H1 (cell line): ENCODE data around the gene R3HCC1L. TPM values are rescaled to one million over a fixed set of nuclear protein-coding genes. Genes with fewer than 3 reads are reported as not detected.

Source experiments
- CTCF ChIA-PET: fragments of 300-600 bp; sonication (Branson Sonifier 250); formaldehyde crosslinking; loops from one replicate; lab custom pipeline; 2021; ENCODE audit not compliant: partially characterized antibody; lab: Charles Lee
- POLR2A ChIA-PET: fragments of 300-600 bp; sonication (Branson Sonifier 250); formaldehyde crosslinking; loops from one replicate; lab custom pipeline; 2021; ENCODE audit warnings: inconsistent platforms; ENCODE audit not compliant: partially characterized antibody; lab: Charles Lee
- DNase-seq, 2 experiments: peaks; one replicate each; pipeline versions ENCODE4 v3.0.0 to v3.0.0-alpha.2; 2010 to 2022; ENCODE audit warnings: low spot score in 2 of 2, low read depth in 1 of 2, mixed read lengths in 1 of 2
- FAIRE-seq: peaks from 2 replicates; lab custom pipeline; 2011; peaks lifted over from hg19 to GRCh38; lab: Jason Lieb, UNC
- H2AFZ ChIP-seq: 2 replicates; pipeline ENCODE4 v1.8.1; 2012; ENCODE audit warnings: low read length, inconsistent platforms
- H2AK5ac ChIP-seq: 2 replicates; pipeline ENCODE4 v1.6.1; 2013; ENCODE audit warnings: low read depth, low read length
- H2BK120ac ChIP-seq: replicated peaks from 2 replicates; pipeline ENCODE3; 2013; ENCODE audit warnings: low read depth, low read length, inconsistent platforms
- H2BK12ac ChIP-seq: 2 replicates; pipeline ENCODE4 v1.6.1; 2013; ENCODE audit warnings: low read depth, low read length
- H2BK15ac ChIP-seq: 2 replicates; pipeline ENCODE4 v1.6.1; 2013; ENCODE audit warnings: low read length
- H2BK20ac ChIP-seq: 2 replicates; pipeline ENCODE4 v1.6.1; 2013; ENCODE audit warnings: low read length
- H2BK5ac ChIP-seq: 2 replicates; pipeline ENCODE4 v1.6.1; 2013; ENCODE audit warnings: low read depth, low read length
- H3K14ac ChIP-seq: 2 replicates; pipeline ENCODE4 v1.6.1; 2013; ENCODE audit warnings: inconsistent platforms; ENCODE audit not compliant: insufficient read length
- H3K18ac ChIP-seq: 2 replicates; pipeline ENCODE4 v1.6.1; 2013; ENCODE audit warnings: low read length; ENCODE audit errors: extremely low read depth
- H3K23ac ChIP-seq: 2 replicates; pipeline ENCODE4 v1.6.1; 2013; ENCODE audit warnings: inconsistent platforms; ENCODE audit not compliant: insufficient read length
- H3K23me2 ChIP-seq: 2 replicates; pipeline ENCODE4 v1.6.1; 2013; ENCODE audit warnings: low read depth, low read length
- H3K27ac ChIP-seq: 2 replicates; pipeline ENCODE4 v1.6.1; 2011; ENCODE audit warnings: low read depth, low read length, inconsistent platforms
- H3K27me3 ChIP-seq, 4 experiments: replicated peaks in 1 of 4; 1 replicate in 1 of 4; 2 replicates in 3 of 4; pipeline versions ENCODE4 v1.6.1 to v1.8.1; 2011 to 2013; ENCODE audit warnings: low read length in 3 of 4, mild to moderate bottlenecking in 3 of 4, inconsistent platforms in 2 of 4, mixed read lengths in 2 of 4, moderate library complexity in 1 of 4; ENCODE audit not compliant: control insufficient read depth in 3 of 4, insufficient read depth in 3 of 4; ENCODE audit errors: extremely low read depth in 1 of 4
- H3K36me3 ChIP-seq, 4 experiments: 2 replicates each; pipeline versions ENCODE4 v1.6.1 to v1.8.1; 2011 to 2013; ENCODE audit warnings: mild to moderate bottlenecking in 4 of 4, low read length in 3 of 4, moderate library complexity in 2 of 4, control low read depth in 1 of 4, inconsistent platforms in 1 of 4; ENCODE audit not compliant: insufficient read depth in 4 of 4, control insufficient read depth in 2 of 4
- H3K4ac ChIP-seq: replicated peaks from 2 replicates; pipeline ENCODE3; 2013; ENCODE audit warnings: low read length, low read depth, mixed read lengths, inconsistent platforms; ENCODE audit not compliant: insufficient read length
- H3K4me1 ChIP-seq, 4 experiments: replicated peaks in 1 of 4; 1 replicate in 1 of 4; 2 replicates in 3 of 4; pipeline versions ENCODE4 v1.6.1 to v1.8.1; 2011 to 2013; ENCODE audit warnings: low read length in 3 of 4, inconsistent platforms in 2 of 4, mixed read lengths in 1 of 4; ENCODE audit not compliant: insufficient read depth in 4 of 4, control insufficient read depth in 3 of 4
- H3K4me2 ChIP-seq, 2 experiments: 2 replicates each; pipeline versions ENCODE4 v1.6.1 to v1.8.1; 2011 to 2013; ENCODE audit warnings: low read depth in 2 of 2, low read length in 2 of 2, control low read depth in 1 of 2, inconsistent platforms in 1 of 2, mild to moderate bottlenecking in 1 of 2; ENCODE audit not compliant: insufficient read depth in 1 of 2
- H3K4me3 ChIP-seq, 4 experiments: fragments of 200-600, 300-600 bp in 1 of 4; sonication (generic), shearing (Covaris generic), sonication (Bioruptor Twin) in 1 of 4; 2 replicates each; pipeline versions ENCODE4 v1.5.1 to v1.8.1; 2011 to 2016; ENCODE audit warnings: low read length in 4 of 4, low read depth in 3 of 4, control low read depth in 2 of 4, inconsistent platforms in 2 of 4, mild to moderate bottlenecking in 2 of 4, mixed read lengths in 1 of 4, moderate library complexity in 1 of 4; ENCODE audit not compliant: insufficient read depth in 2 of 4; ENCODE audit errors: extremely low read depth in 1 of 4
- H3K56ac ChIP-seq: replicated peaks from 2 replicates; pipeline ENCODE3; 2013; ENCODE audit warnings: low read depth, mild to moderate bottlenecking, mixed read lengths, low read length, inconsistent platforms; ENCODE audit not compliant: insufficient read length
- H3K79me1 ChIP-seq: 2 replicates; pipeline ENCODE4 v1.6.1; 2013; ENCODE audit warnings: low read depth, low read length, control low read depth
- H3K79me2 ChIP-seq, 2 experiments: 2 replicates each; pipeline versions ENCODE4 v1.6.1 to v1.8.1; 2012 to 2013; ENCODE audit warnings: low read length in 2 of 2, mild to moderate bottlenecking in 2 of 2, inconsistent platforms in 1 of 2; ENCODE audit not compliant: insufficient read depth in 2 of 2, control insufficient read depth in 1 of 2
- H3K9ac ChIP-seq, 4 experiments: replicated peaks in 1 of 4; 1 replicate in 1 of 4; 2 replicates in 3 of 4; pipeline versions ENCODE4 v1.6.1 to v1.8.1; 2011 to 2013; ENCODE audit warnings: low read depth in 3 of 4, low read length in 3 of 4, control low read depth in 2 of 4, mild to moderate bottlenecking in 2 of 4, moderate library complexity in 2 of 4, inconsistent platforms in 1 of 4; ENCODE audit errors: extremely low read depth in 1 of 4
- H3K9me3 ChIP-seq, 2 experiments: 2 replicates each; pipeline versions ENCODE4 v1.6.1 to v1.8.1; 2012 to 2013; ENCODE audit warnings: mild to moderate bottlenecking in 2 of 2, moderate library complexity in 2 of 2, control low read depth in 1 of 2, inconsistent platforms in 1 of 2, low read depth in 1 of 2, low read length in 1 of 2, mixed read lengths in 1 of 2; ENCODE audit not compliant: insufficient read depth in 2 of 2
- H4K20me1 ChIP-seq, 2 experiments: replicated peaks in 1 of 2; 2 replicates each; pipeline versions ENCODE3 to v1.8.1; 2011 to 2013; ENCODE audit warnings: inconsistent platforms in 2 of 2, low read length in 2 of 2, mild to moderate bottlenecking in 1 of 2; ENCODE audit not compliant: insufficient read depth in 2 of 2, control insufficient read depth in 1 of 2
- H4K5ac ChIP-seq: 2 replicates; pipeline ENCODE4 v1.6.1; 2013; ENCODE audit warnings: low read length, low read depth, mixed read lengths, inconsistent platforms; ENCODE audit not compliant: insufficient read length
- H4K8ac ChIP-seq: 2 replicates; pipeline ENCODE4 v1.8.0; 2013; ENCODE audit warnings: mild to moderate bottlenecking, moderate library complexity, low read length, inconsistent platforms; ENCODE audit not compliant: insufficient read depth; ENCODE audit errors: extremely low read depth
- H4K91ac ChIP-seq: replicated peaks from 2 replicates; pipeline ENCODE3; 2013; ENCODE audit warnings: low read length, mixed read lengths, inconsistent platforms; ENCODE audit not compliant: insufficient read length
- CBX5 ChIP-seq: fragments of 300-800, 300-1000 bp; sonication (generic); IDR thresholded peaks from 2 replicates; pipeline ENCODE4 v1.7.1; 2016; ENCODE audit warnings: antibody characterized with exemption, low read length, low read depth
- EP300 ChIP-seq, 2 experiments: IDR thresholded peaks; 1 replicate in 1 of 2; 2 replicates in 1 of 2; pipeline ENCODE4 v1.6.1; 2011 to 2012; ENCODE audit warnings: low read depth in 2 of 2, low read length in 2 of 2, mild to moderate bottlenecking in 2 of 2, borderline replicate concordance in 1 of 2, inconsistent platforms in 1 of 2, moderate library complexity in 1 of 2
- GABPA ChIP-seq: IDR thresholded peaks from 2 replicates; pipeline ENCODE4 v1.6.1; 2011; ENCODE audit warnings: mild to moderate bottlenecking, low read length, moderate library complexity, borderline replicate concordance; ENCODE audit not compliant: insufficient read depth
- KDM5A ChIP-seq: fragments of 200-600 bp; IDR thresholded peaks from 2 replicates; pipeline ENCODE4 v1.7.1; 2012; ENCODE audit warnings: mild to moderate bottlenecking, low read length, inconsistent platforms, mixed read lengths
- MAFK ChIP-seq: IDR thresholded peaks from 2 replicates; pipeline ENCODE4 v1.6.1; 2012; ENCODE audit warnings: low read depth, mild to moderate bottlenecking, improper control_type of control experiment, low read length
- NRF1 ChIP-seq: IDR thresholded peaks from 2 replicates; pipeline ENCODE4 v1.6.1; 2011; ENCODE audit warnings: mild to moderate bottlenecking, low read depth, low read length, improper control_type of control experiment
- RNF2 ChIP-seq: fragments of 200-900, 300-1000 bp; sonication (generic); IDR thresholded peaks from 2 replicates; pipeline ENCODE4 v1.7.1; 2016; ENCODE audit warnings: borderline replicate concordance, low read depth, mild to moderate bottlenecking, antibody characterized with exemption, low read length; ENCODE audit not compliant: poor library complexity, severe bottlenecking; ENCODE audit errors: missing control alignments
- SAP30 ChIP-seq: fragments of 300-600 bp; sonication (generic); IDR thresholded peaks from 2 replicates; pipeline ENCODE4 v1.7.1; 2012; ENCODE audit warnings: low read length, moderate library complexity, mild to moderate bottlenecking, inconsistent platforms; ENCODE audit not compliant: insufficient read depth, insufficient replicate concordance
- SRF ChIP-seq: IDR thresholded peaks from 2 replicates; pipeline ENCODE4 v1.6.1; 2011; ENCODE audit warnings: mild to moderate bottlenecking, low read depth, low read length, moderate library complexity
- TBP ChIP-seq: IDR thresholded peaks from 2 replicates; pipeline ENCODE4 v1.6.1; 2011; ENCODE audit warnings: low read depth, low read length, improper control_type of control experiment
- YY1 ChIP-seq: IDR thresholded peaks from 2 replicates; pipeline ENCODE4 v1.6.1; 2011; ENCODE audit warnings: low read depth, mild to moderate bottlenecking, low read length
- ZNF274 ChIP-seq: IDR thresholded peaks from 2 replicates; pipeline ENCODE4 v1.7.0; 2012; ENCODE audit warnings: low read length, borderline replicate concordance; ENCODE audit errors: extremely low read depth
- WGBS, 2 experiments: shearing (Covaris generic) in 1 of 2; methylation state at CpG; one replicate each; pipeline versions ENCODE4 v1.1.6 to v1.1.7; 2013 to 2015; ENCODE audit warnings: low lambda C conversion rate in 2 of 2, mixed read lengths in 2 of 2, inconsistent platforms in 1 of 2, low coverage in 1 of 2, missing lambda C conversion rate in 1 of 2; ENCODE audit not compliant: insufficient replicate concordance in 2 of 2, insufficient coverage in 1 of 2, insufficient read length in 1 of 2; ENCODE audit errors: extremely low coverage in 1 of 2, missing lambda C conversion rate in 1 of 2; 5-methylcytosine and 5-hydroxymethylcytosine counted together
- polyA plus RNA-seq, 7 experiments: library from polyadenylated mRNA; depleted of rRNA in 3 of 7; stranded (reverse) in 5 of 7; unstranded in 2 of 7; fragments of >200 nt in 5 of 7; fragments of 200-250 nt in 2 of 7; gene quantifications; 1 replicate in 5 of 7; 2 replicates in 1 of 7; 4 replicates in 1 of 7; pipeline versions ENCODE4 v1.2.1 to v1.2.3, GENCODE V29; 2011 to 2013; ENCODE audit warnings: missing spikeins in 2 of 7, mixed read lengths in 2 of 7
- total RNA-seq: library from RNA; stranded (reverse); fragmentation: NEBNext Ultra II Directional; extraction: Animal tissue kit (Norgen Biotek cat#: 25700); gene quantifications from 2 replicates; pipeline ENCODE4 v1.2.1, GENCODE V29; 2021

Gene R3HCC1L
- total and polyA plus RNA-seq, 2 of the 8 experiments (the other 6 are each of a cell fraction or from before 2014, with no cell fraction given), result 6.9 to 13.9 TPM

- DNase-seq, result no peak
- Histone ChIP-seq H3K27ac (no peak overlapping the region), H3K27me3 (no peaks in the 10 kb centered on the region), H2AK5ac (no peak overlapping the region), H3K9ac (no peak overlapping the region), H2BK5ac (no peak overlapping the region), H3K23me2 (no peaks in the 10 kb centered on the region), H2BK12ac (no peak overlapping the region), H4K20me1 (peaks cover 0 to 2% of the 10 kb centered on the region in 2 experiments), H3K36me3 (no peaks in the 10 kb centered on the region), H3K9me3 (no peaks in the 10 kb centered on the region), H2BK15ac (no peak overlapping the region), H3K18ac (no peak overlapping the region), H4K8ac (no peak overlapping the region; the same call in 1 of the 2 replicates), H3K23ac (no peak overlapping the region), H3K4me3 (no peak overlapping the region), H3K14ac (no peak overlapping the region), H2AFZ (no peak overlapping the region), H4K5ac (no peak overlapping the region), H3K79me1 (no peaks in the 10 kb centered on the region), H3K79me2 (no peaks in the 10 kb centered on the region), H3K56ac (no peak overlapping the region), H4K91ac (no peak overlapping the region), H3K4me1 (no peaks in the 10 kb centered on the region; a peak in 1 of 7 replicates), H3K4me2 (no peak overlapping the region), H3K4ac (no peak overlapping the region), H2BK120ac (no peak overlapping the region), H2BK20ac (no peak overlapping the region)
- CTCF ChIA-PET, result interaction anchor here (0.7 to 6.8 kb wide), 6 partner anchors 37 to 88 kb away, joined by 3 to 40 read pairs (median 4); no protein-coding TSS in a partner anchor
- POLR2A ChIA-PET, result no interaction called here
- 88% methylated on average over 13 of the region's 13 CpGs; no CpG with 5 or more reads in 1 of the 2 experiments for WGBS, 2 experiments
- no peak for FAIRE-seq
- TF ChIP-seq MAFK (no peak), KDM5A (no peak), SRF (no peak), NRF1 (no peak), SAP30 (no peak), RNF2 (no peak), EP300 (IDR thresholded peaks at IDR 0.05; ENCODE audit: borderline replicate concordance in 1 of 2, low read depth in 2 of 2, low read length in 2 of 2) (no peak), CBX5 (no peak), TBP (no peak), GABPA (no peak), ZNF274 (no peak), YY1 (no peak)
Observed at GRCh38 chr10:98258683-98259454, 124.4 kb downstream of the R3HCC1L start.
